HG02678 (cell line): ENCODE data around the gene PLEKHD1.

Experiments
- ATAC-seq: cut with Tn5 transposase; IDR thresholded peaks from one replicate; pipeline ENCODE4 v1.9.1; 2021; ENCODE audit warnings: mild to moderate bottlenecking, moderate library complexity; ENCODE audit not compliant: unreplicated experiment

The PLEKHD1 gene

DNA sequence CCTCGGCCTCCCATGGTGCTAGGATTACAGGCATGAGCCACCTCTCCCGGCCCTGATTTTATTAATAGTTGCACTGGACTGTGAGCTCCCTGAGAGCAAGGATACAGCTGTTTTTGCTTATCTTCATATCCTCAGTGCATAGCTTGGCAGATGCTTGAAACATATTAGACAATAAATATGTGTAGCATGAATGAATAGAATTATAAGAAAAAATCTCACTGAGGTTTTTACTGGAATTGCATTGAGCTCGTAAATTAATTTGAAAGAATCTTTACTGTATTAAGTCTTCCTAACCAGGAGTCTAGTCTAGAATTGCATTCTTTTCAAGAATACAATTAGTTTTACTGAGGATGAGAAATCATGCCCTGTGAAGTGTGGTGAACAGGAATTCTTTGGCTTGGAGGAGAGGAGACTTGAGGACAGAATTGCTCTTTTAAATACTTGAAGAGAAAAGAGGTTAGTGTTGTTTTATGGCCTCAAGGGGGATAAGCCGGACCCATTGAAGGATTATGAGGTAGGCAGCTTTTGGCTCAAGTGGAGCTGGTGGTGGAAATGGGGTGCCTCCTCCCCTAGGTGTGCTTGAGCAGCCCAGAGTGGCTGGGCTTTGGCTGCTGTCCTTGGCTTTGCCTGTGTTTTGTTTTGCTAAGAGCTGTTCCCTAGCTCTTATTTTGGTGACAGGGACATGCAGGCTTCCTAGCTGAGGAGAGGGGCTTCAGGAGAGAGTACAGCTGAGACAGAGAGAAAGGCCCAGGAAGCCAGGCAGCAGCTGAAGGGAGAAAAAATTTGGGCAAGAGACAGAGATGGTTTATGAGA, 34.0 kb downstream of the PLEKHD1 start:
- ATAC-seq, result no peak

DNA sequence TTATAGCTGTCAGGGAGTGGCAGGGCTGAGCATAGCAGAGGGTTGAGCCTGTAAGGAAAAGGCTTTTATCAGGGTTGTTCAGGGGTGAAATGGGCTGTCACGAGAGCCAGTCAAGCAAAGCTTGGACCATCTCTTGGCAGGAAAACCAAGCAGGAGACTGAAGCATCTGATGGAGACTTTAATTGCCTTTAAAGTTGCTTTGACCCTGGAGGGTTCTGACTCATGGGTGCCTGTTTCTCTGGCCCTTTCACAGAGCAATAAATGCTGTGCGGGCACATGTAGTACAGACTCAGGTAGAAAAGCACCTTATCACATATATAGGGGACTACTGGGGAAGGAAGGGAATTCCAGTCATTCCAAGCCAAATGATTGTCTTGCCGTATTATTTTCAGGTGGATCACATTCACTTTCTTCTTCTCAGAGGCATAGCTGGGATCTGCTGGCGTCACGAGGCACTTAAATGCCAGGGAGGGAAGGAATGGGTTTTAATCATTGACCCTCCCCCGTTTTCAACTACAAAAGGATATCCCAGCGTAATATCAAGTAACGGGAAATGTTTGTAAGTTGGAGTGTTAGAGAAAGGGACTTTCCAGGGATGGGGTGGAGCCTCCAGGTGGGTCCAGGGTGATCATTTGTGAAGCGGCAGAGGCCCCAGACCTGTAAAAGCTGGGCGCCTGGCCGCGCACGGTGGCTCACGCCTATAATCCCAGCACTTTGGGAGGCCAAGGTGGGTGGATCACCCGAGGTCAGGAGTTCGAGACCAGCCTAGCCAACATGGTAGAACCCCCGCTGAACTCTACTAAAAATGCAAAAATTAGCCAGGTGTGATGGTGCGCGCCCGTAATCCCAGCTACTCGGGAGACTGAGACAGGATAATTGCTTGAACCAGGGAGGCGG, 34.9 kb downstream of the PLEKHD1 start:
- ATAC-seq, result no peak

DNA sequence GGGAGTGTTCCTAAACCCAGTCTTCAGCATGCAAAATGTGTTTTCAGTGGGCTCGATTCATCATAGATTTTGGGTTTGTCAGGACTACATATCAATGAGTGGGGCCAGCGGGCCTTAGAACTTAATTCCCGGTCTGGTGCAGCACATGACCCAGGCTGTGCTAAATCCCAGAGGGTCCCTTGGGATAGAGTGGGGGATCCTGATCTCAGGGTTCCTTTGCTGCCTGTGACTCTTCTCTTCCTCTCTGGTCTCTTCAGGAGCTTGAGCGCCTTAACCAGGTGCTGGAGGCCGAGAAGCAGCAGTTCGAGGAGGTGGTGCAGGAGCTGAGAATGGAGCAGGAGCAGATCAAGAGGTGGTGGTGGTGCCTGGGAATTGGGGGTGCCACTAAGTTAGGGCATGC, 37.5 kb downstream of the PLEKHD1 start:
- no peak for ATAC-seq

DNA sequence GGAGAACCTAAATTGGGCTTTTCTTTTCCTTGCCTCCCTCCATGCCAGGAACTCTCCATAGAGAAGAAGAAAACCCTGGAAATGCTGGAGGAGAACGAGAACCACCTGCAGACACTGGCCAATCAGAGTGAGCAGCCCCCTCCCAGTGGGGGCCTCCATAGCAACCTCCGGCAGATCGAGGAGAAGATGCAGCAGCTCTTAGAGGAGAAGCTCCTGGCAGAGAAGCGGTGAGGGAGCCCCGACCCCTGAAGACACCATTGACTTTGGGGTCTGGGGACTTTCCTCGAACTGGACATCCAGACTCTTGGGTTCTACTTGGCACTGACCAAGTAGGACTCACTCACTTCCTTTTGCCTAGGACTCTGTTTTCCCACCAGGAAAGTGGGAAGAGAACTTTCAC, 41.4 kb downstream of the PLEKHD1 start:
- no peak for ATAC-seq

DNA sequence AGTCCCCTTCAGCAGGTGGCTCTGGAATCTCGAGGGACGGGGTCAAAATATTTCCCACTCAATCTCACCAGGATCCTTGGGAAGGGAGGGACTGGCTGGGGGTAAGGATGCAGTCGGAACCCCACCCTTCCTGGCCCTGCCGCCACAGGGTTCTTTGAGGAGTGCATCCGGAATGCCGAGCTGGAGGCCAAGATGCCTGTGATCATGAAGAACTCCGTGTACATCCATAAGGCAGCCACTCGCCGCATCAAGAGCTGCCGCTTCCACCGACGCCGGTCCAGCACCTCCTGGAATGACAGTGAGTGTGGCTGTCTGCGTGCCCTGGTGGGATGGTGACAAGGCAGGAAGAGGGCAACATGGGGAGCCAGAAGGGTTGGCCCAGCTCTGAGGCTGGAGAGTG, 43.1 kb downstream of the PLEKHD1 start:
- ATAC-seq, result no peak

DNA sequence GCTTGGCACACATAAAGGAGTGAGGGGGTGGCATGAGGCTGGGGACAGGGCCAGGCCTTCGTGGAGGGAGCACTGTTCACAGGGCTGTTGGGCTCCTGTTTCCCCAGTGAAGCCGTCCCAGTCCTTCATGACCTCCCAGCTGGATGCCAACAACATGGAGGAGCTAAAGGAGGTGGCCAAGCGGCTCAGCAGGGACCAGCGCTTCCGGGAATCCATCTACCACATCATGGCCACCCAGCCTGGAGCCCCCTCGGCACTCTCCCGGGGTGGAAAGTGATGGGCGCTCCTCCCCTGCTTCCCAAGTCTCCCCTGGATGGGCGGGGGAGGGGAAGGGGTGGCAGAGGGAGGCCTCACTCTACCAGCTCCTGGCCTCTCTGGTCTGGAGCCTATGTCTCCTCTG, 43.6 kb downstream of the PLEKHD1 start:
- ATAC-seq, result no peak

DNA sequence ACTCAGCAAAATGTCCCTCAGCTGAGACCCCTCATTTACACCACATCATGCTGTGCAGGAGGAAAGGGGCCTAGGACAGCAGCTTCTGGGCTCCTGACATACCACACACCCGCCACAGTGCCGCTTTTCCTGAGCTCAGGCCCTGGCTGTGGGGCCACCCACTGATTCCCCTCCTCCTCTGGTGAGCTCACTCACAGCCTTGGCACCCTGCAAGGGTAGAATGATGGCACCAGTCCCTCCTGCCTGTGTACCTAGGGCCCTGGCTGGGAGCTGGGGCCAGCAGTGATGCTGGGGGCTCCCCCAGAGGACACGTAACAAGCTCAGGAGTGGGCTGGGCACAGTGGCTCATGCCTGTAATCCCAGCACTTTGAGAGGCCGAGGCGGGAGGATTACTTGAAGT, 44.4 kb downstream of the PLEKHD1 start:
- ATAC-seq, result no peak

DNA sequence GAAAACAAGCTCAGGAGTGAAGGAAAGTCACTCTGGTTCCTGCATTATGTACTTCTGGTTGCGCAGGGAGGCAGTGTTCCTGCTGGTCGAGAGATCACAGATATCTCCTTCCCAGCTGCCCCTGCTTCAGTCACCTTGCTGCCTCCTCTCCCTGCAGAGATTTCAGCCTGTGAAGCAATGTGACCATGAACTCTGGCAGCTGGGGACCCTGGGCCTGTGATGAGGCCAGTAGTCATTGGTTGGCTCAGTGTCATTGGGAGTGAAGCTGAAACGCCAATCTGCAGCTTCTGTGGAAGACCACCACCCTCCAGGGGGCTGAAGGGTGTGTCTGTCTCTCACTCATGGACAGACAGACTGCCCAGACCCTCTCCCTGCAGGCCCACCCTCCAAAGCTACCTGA, 45.0 kb downstream of the PLEKHD1 start:
- ATAC-seq, result no peak

DNA sequence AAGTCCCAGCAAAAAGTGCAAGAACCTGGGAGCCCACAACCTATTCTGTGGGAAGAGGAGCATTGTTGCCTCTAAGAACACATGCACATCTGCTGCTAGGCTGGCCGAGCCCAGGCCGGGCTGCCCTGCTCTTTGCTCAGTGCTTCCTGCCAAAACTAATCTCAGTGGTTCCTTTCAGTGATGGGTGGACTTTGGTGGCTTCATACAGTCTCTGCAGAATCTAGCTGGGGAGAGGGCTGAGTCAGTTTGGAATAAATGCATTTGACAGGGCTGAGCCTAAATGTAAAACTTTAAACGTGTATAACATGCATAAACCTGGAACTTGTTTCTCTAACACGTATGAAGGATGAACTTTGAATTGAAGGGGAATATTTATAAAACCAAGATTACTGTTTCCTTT, 45.6 kb downstream of the PLEKHD1 start:
- ATAC-seq, result no peak

DNA sequence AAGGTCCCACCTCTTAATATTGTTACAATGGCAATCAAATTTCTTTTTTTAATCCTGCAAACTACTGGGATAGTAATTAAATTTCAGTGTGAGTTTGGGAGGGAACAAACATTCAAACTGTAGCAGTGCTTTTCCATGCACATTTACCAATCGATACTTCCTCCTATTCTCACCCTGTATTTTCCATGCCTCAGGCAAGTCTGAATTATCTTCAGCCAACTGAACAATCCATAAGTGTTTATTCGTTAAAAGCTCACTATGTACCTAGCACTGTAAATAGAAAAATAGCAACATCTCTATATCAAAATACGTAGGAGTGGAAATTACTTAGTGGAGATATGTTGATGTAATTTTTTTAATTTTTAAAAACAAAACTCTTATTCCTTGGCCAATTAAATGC, 46.6 kb downstream of the PLEKHD1 start:
- no peak for ATAC-seq

DNA sequence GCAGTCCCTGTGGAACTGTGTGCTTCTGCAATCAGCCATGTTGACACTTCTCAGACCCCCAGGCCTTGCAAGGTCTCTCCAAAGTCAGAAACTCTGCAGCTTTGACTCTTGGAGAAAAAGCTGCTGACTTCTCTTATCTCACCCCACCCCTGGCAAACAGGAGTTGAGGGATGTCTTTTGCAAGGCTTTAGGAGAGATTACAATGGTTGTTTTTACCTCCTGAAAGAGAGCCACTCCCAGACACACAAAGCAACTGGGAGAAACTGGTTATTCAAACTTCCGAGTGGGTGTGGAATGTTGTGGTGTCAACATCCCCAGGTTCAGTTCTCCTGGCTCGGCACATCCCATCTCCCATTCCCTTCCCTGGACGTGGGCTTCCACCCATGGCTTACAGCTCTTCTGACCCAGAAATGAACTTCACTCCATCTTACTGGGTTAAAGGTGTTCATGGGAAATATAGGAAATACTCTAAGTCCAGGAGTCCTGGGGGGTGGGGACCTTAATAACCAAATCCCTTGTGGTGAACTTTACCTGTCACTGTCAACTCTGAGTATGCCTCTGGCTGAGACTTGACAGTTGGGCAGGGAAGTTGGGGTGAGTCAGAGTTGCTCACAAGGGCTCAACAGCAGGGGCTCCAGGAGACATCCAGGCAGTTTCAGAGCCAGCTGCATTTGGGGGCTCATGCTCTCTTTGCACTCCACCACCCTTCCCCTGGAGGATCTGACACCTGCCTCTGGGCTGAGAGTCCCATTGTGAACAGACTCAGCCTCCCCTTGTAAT, 48.2 kb downstream of the PLEKHD1 start:
- no peak for ATAC-seq

DNA sequence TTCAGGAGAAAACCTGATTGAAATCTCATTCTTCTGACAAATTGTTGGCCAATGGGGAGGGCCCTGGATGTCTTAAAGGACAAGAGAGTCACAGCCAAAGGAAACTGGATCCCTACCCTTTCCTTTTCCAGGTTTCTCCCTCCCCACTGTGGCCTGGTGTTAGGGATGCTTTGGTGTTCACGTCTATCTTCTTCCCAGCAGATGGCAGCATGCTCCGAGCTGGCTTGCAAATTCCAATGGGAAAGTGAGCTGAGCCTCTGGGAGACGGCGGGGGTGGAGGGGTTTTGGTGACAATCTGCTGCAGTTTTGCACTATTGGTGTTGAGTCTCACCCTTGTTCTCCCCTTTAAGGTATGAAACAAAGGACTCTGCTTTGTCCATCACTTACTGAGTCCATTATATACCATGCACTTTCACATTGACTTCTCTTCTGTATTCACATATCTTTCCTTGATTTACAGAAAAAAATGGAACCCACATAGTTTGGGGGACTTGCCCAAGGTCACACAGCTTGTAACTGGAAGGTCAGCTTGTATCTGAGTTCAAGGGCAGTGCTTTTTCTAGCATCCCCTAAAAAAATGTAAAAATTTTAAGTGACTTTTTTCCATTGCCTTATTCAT, 50.8 kb downstream of the PLEKHD1 start:
- no peak for ATAC-seq

DNA sequence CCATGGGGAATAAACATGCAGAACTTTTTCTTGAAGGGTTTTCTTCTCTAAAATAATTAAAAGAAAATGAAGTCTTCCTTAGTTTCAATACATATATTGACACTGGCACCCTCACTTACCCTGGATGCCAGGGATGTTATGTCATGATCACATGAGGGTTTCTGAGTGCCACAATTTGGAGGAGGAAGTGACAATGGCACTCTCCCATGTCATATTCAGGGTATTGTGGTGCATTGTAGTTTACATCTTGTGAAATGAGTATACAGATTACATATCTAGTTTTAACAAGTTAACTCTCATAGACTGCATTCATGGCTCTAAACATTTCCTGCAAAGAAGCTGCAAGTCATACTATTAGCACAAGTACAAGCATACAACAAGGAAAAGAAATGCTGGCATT, 52.4 kb downstream of the PLEKHD1 start:
- no peak for ATAC-seq

DNA sequence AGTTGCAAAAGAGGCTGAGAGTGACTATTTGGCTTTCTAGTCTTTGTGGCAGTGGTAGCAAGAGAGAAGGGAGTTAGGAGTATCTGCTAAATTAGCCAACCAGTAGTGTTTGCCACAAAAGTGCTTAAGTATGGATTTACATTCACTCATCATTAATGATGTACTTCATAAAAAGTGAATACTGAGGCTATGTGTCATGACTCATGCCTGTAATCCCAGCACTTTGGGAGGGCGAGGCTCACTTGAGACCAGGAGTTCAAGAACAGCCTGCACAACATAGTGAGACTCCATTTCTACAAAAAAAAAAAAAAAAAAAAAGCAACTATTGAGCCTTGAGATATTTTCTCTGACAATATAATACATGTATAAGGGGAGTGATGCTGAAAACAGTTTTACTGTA, 53.4 kb downstream of the PLEKHD1 start:
- no peak for ATAC-seq

DNA sequence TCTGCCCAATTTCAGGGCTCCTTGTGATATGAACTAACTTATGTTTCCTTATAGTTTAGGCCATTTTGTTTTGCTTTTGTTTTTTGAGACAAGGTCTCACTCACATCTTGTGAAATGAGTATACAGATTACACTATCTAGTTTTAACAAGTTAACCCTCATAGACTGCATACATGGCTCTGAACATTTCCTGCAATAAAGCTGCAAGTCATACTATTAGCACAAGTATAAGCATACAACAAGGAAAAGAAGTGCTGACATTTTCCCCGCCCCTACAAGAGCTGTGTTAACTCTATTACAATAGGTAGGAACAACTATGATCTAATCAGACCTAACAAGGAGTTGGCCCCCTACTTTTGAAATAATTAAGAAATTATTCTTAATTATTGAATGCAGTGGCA, 54.2 kb downstream of the PLEKHD1 start:
- no peak for ATAC-seq

DNA sequence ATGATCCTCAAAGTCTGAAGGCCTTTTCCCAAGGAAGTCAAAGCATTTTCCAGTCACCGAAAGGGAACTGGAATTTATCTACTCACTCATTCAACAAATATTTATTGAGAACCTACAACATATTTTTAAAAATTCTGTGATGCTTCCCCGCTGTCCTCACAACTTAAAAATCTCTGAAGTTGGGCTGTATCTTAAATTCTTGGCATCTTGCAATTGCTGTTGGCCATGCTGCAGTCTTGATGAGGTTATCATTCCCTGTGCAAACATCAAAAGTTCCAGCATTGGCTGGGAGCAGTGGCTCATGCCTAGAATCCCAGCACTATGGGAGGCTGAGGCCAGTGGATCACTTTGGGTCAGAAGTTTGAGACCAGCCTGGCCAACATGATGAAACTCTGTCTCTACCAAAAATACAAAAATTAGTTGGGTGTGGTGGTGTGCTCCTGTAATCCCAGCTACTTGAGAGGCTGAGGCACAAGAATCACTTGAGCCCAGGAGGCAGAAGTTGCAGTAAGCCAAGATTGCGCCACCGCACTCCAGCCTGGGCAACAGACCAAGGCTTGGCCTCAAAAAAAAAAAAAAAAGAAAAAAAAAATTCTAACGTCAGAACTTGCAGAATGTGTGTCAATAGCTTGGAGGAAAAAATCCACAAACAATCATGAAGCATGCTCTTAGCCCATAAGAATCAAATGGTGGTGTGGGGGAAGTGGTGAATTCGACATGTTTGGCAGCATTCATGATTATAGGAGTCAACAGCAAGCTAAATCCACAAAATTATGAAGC, 55.3 kb downstream of the PLEKHD1 start:
- no peak for ATAC-seq

DNA sequence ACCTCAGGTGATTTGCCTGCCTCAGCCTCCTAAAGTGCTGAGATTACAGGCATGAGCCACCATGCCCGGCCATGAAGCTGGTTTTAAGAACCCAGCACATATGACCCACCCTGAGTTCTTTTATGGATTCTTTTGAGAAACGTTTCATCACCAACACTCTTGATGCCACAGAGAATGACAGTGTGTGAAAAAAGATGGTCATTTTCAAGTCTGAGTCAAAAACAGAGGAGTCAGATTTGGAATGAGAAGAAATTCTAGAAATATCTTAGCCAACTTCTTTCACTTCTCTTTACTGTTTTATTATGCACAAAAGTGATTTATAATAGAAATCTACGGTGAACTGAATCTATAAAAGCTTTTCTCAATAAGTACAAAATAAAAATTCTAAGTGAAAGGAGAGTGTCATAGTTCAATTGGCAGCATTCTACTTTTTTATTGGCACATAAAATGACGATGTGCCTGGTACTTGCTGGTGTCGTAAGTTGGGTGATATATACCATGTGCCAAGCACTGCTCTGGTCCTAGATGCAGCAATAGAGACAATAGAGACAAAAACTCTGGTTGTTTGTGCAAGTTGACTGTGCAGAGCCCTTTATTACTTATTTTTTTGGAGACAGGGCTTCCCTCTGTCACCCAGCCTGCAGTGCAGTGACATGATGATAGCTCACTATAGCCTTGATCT, 56.3 kb downstream of the PLEKHD1 start:
- no peak for ATAC-seq

DNA sequence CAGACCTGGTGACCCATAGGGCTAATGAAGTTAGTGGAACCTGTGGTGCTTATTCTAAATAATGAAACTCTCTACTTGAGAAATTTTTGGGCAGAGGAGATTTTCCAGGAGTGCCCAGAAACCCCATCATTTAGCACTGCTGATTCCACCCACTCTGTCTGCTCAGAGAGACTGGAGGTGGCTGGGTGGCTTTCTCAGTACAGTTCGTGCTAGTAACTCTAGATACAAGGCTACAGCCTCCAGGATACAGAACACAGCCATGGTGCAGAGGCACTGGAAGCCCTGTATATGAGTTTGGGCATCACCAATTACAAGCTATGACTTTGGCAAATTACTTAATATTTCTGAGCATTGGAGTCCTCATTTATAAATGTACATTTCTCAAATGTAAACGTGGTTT, 57.8 kb downstream of the PLEKHD1 start:
- ATAC-seq, result no peak

DNA sequence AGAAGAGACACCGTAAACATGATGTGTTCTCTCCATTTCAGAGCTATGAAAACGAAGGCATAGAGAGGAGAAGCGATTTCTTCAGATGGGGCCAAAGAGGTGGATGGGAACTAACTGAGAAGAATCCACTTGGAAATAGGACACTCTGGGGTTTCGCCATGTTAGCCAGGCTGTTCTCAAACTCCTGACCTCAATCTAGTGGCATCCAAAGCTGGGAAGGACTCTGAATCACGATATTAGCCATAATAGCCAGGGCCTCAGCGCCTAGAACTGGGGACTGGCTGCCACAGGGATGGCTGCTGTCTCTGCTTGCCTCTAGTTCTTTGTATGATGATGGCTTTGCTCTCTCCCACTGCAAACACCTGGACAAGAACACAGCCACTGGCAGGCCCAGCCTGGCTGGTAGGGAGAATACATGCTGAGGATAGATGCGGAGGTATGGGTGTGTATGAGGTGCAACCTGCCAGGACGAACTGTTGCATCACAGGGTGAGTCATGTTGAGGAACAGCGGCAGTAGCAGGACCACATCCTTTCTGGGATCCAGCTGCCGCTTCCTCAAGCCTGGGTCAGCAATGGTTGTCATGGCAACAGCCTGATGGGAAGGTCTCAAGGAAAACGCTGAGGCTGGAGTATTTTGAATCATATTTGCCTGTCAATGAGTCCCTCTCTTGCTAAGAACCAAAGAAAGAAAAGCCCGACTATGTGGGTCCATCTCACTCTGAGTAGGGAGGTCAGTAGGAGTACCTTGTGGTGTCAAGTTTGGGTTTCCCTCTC, 59.0 kb downstream of the PLEKHD1 start:
- ATAC-seq, result no peak
